ENCODE results near the gene CCK.

The CCK gene

GRCh38 chr3:42265059-42265991 lies 660 bp downstream of the CCK start:
- no peak for DNase-seq

- DNase-seq, result peak; percentile 62
Measured at GRCh38 chr3:42264399-42265058, 1.5 kb downstream of the CCK start.

- no peak for DNase-seq
Measured at GRCh38 chr3:42263354-42264346, 2.3 kb downstream of the CCK start.

GRCh38 chr3:42262525-42262924 lies 3.5 kb downstream of the CCK start:
- DNase-seq, result no peak

- DNase-seq, result no peak
Measured at GRCh38 chr3:42257007-42257406, 9.0 kb downstream of the CCK start.

- DNase-seq, result no peak
Measured at GRCh38 chr3:42256135-42256819, 9.7 kb downstream of the CCK start.

GRCh38 chr3:42254566-42254965 lies 11.4 kb downstream of the CCK start:
- no peak for DNase-seq

GRCh38 chr3:42250761-42251160 lies 15.2 kb downstream of the CCK start:
- no peak for DNase-seq

GRCh38 chr3:42247576-42248027 lies 18.4 kb downstream of the CCK start:
- peak; percentile 82 for DNase-seq

- DNase-seq, result peak; percentile 21
Measured at GRCh38 chr3:42246091-42246490, 19.9 kb downstream of the CCK start.

- no peak for DNase-seq
Measured at GRCh38 chr3:42236611-42237010, 29.4 kb downstream of the CCK start.

- DNase-seq, result no peak
Measured at GRCh38 chr3:42235532-42235931, 30.5 kb downstream of the CCK start.

- DNase-seq, result no peak
Measured at GRCh38 chr3:42230860-42231259, 35.1 kb downstream of the CCK start.

- no peak for DNase-seq
Measured at GRCh38 chr3:42229942-42230688, 35.9 kb downstream of the CCK start.

GRCh38 chr3:42229266-42229941 lies 36.6 kb downstream of the CCK start:
- no peak for DNase-seq

- DNase-seq, result no peak
Measured at GRCh38 chr3:42228796-42229195, 37.2 kb downstream of the CCK start.

GRCh38 chr3:42226470-42227425 lies 39.2 kb downstream of the CCK start:
- DNase-seq, result no peak

GRCh38 chr3:42225486-42226363 lies 40.3 kb downstream of the CCK start:
- DNase-seq, result no peak

All from activated CD8-positive, alpha-beta memory T cell treated with anti-CD3 and anti-CD28 coated beads for 24 hours (primary cell).